Bronchial epithelial cell (primary cell): ENCODE data around the gene CHKB. TPM values are rescaled to one million over a fixed set of nuclear protein-coding genes. Genes with fewer than 3 reads are reported as not detected.

ENCODE experiments used
- DNase-seq: peaks from one replicate; pipeline ENCODE4 v3.0.0-alpha.2; 2010; ENCODE audit warnings: low read depth
- FAIRE-seq: peaks from 2 replicates; lab custom pipeline; 2011; peaks lifted over from hg19 to GRCh38; lab: Jason Lieb, UNC
- H3K27me3 ChIP-seq: 2 replicates; pipeline ENCODE4 v1.5.1; 2011; ENCODE audit warnings: low read length; ENCODE audit not compliant: control insufficient read depth, insufficient read depth
- H3K36me3 ChIP-seq: 2 replicates; pipeline ENCODE4 v1.5.1; 2011; ENCODE audit warnings: low read length; ENCODE audit not compliant: control insufficient read depth, insufficient read depth
- H3K4me3 ChIP-seq: 2 replicates; pipeline ENCODE4 v1.5.1; 2011; ENCODE audit warnings: mild to moderate bottlenecking, low read depth, low read length, control low read depth
- total RNA-seq: library from RNA; depleted of rRNA; stranded (reverse); fragments of >200 nt; gene quantifications from 2 replicates; pipeline ENCODE4 v1.2.1, GENCODE V29; 2014
- TF ChIP-seq, protein P1 (sequence below): IDR thresholded peaks from 2 replicates; pipeline ENCODE4 v1.5.1; 2011; ENCODE audit warnings: mild to moderate bottlenecking, moderate library complexity, low read length, control low read depth, inconsistent platforms; ENCODE audit not compliant: insufficient read depth, severe bottlenecking

CHKB gene
- total RNA-seq, 1 donor from 2014 or later, result 27.6 TPM

DNA sequence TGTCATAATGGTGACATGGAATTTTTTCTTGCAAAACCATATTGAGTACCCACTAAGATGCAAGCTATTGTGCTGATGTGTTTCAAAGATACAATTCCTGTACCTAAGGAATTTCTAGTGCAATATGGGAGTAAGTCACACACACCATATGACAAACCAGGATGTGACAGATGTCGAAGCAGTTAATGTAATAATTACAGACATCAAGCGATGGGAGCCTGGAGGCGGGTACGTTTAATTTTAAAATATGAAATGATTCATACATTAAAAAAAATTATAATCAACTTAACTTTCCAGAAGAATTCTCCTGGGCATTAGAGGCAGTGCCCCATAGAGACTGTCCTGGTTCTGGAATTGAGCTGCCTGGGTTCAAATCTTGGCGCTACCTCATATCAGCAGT lies 25.9 kb downstream of the CHKB start:
- H3K36me3 ChIP-seq, result no peaks in the 10 kb centered on the region
- TF ChIP-seq, protein P1, sequence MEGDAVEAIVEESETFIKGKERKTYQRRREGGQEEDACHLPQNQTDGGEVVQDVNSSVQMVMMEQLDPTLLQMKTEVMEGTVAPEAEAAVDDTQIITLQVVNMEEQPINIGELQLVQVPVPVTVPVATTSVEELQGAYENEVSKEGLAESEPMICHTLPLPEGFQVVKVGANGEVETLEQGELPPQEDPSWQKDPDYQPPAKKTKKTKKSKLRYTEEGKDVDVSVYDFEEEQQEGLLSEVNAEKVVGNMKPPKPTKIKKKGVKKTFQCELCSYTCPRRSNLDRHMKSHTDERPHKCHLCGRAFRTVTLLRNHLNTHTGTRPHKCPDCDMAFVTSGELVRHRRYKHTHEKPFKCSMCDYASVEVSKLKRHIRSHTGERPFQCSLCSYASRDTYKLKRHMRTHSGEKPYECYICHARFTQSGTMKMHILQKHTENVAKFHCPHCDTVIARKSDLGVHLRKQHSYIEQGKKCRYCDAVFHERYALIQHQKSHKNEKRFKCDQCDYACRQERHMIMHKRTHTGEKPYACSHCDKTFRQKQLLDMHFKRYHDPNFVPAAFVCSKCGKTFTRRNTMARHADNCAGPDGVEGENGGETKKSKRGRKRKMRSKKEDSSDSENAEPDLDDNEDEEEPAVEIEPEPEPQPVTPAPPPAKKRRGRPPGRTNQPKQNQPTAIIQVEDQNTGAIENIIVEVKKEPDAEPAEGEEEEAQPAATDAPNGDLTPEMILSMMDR, result no peak
- DNase-seq, result no peak
- H3K27me3 ChIP-seq, result no peaks in the 10 kb centered on the region
- no peak overlapping the region for H3K4me3 ChIP-seq
- FAIRE-seq, result no peak

DNA sequence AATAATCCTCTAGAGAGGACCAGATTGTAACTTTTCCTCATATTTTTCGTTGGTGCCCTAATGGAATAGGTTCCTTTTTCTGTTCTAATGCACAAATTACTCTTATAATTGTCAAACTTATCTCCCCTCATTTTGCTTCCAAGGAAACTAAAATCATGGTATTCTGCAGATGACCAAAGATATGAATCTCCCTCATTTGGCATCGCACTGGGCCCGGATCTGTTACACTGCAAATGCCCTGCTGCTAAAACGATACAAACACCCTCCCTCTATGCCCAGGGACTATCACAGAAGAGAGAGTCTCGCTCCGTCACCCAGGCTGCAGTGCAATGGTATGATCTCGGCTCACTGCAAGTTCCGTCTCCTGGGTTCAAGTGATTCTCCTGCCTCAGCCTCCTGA lies 29.3 kb downstream of the CHKB start:
- H3K4me3 ChIP-seq, result no peak overlapping the region
- DNase-seq (no peak), FAIRE-seq (no peak)
- TF ChIP-seq, protein P1, result no peak
- H3K27me3 ChIP-seq, result no peaks in the 10 kb centered on the region
- H3K36me3 ChIP-seq, result no peaks in the 10 kb centered on the region

DNA sequence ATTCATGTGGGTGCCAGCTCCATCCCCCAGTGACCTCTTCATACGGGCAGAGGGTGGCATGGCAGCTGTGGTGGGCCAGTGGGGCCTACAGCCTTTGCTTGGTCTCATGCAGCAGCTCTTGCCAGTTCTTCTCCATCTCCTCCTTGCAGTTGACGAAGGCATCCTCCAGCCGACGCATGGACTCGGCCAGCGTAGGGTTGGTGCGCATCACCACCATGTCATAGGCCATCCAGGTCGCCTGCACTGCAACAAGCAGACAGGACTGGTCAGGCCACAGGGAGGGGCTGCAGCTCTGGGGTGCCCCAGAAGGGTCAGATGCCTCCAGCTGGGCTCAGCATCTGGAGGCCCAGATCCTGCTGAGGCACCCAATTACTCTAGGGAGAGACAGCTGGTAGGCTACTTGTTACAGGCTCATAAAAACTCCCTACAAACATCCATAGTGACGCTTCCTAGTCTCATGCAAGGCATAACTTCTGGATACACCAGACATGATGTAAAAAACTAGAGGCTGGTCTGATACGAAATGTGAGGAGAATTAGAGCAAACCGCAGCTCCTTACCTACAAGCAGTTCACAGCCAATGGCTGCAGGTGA lies 31.4 kb downstream of the CHKB start:
- FAIRE-seq (no peak), DNase-seq (no peak)
- Histone ChIP-seq H3K27me3 (peaks cover 3% of the 10 kb centered on the region), H3K4me3 (no peak overlapping the region), H3K36me3 (no peaks in the 10 kb centered on the region)
- TF ChIP-seq, protein P1, result no peak

DNA sequence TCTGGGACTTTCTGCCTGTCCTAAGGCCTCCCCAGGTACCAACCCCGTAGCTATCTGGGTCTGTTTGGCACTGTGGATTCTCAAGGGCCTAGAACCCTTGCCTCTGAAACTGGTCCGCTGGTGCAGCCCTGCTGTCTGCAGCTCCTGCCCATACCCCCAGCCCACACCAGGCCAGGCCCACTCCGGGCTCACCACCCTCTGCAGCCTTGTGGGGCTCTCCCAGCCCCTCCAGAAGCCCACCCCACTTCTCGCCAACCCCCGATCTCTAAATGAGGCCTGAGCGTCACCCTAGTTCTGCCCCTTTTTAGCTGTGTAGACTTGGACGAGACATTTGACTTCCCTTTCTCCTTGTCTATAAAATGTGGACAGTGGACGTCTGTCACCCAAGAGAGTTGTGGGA lies 32.3 kb downstream of the CHKB start:
- Histone ChIP-seq H3K27me3 (peaks cover 3% of the 10 kb centered on the region), H3K36me3 (no peaks in the 10 kb centered on the region), H3K4me3 (no peak overlapping the region)
- DNase-seq, result no peak
- FAIRE-seq, result no peak
- TF ChIP-seq, protein P1, result no peak

DNA sequence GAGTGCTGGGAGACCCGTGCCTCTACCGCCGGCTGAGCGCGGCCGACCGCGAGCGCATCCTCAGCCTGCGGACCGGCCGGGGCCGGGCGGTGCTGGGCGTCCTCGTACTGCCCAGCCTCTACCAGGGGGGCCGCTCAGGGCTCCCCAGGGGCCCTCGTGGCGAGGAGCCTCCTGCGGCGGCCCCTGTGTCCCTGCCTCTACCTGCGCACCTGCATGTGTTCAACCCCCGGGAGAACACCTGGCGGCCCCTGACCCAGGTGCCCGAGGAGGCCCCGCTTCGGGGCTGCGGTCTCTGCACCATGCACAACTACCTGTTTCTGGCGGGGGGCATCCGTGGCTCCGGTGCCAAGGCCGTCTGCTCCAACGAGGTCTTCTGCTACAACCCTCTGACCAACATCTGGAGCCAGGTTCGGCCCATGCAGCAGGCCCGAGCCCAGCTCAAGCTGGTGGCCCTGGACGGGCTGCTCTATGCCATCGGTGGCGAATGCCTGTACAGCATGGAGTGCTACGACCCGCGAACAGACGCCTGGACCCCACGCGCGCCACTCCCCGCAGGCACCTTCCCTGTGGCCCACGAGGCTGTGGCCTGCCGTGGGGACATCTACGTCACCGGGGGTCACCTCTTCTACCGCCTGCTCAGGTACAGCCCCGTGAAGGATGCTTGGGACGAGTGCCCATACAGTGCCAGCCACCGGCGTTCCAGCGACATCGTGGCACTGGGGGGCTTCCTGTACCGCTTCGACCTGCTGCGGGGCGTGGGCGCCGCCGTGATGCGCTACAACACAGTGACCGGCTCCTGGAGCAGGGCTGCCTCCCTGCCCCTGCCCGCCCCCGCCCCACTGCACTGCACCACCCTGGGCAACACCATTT lies 33.5 kb downstream of the CHKB start:
- Histone ChIP-seq H3K36me3 (no peaks in the 10 kb centered on the region), H3K4me3 (no peak overlapping the region), H3K27me3 (peaks cover 3% of the 10 kb centered on the region)
- FAIRE-seq, result no peak
- no peak for DNase-seq
- TF ChIP-seq, protein P1, result no peak
